NK-92 (cell line): ENCODE data around the gene IRX4.

Experiments used
- DNase-seq: peaks from one replicate; lab custom pipeline; 2025; ENCODE audit not compliant: unreplicated experiment; lab: John Stamatoyannopoulos, UW

Gene IRX4

DNA sequence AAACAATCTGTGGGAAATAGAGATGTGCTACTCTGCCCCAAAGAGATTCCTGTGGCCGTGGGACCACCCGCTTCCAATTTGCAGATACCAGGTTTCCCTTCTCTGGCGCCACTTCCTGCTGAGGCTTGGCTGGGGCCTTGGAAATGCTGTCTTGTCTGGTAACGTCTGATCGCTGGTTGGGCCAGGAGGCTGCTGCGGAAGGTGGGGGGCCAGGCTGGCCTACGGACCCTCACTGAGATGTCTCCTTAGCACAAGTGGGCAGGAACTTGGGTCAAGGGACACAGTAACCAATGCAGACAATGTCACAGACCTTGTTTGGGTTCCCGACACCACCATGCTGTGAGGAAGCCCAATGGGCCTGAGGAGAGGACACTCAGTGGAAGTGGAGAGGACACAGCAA is 31.7 kb upstream of the IRX4 start:
- no peak for DNase-seq

DNA sequence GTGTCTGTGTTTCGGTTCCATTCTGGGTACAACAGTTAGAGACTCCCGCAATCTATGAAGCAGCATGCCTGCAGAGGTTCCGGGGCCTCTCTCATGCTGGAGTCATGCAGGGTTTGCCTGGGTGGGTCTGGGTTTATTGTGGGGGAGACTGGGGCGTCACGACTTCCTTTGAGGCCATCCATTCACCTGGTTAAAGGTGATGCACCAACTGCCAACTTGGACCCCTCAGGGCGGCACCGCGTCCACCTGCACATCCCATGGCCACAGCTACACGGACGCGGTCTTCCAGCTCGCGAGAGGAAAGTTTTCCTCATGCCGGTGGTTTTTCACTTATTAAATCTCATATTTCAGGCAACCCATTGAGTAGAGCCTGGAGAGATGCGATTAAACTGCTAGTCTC is 30.9 kb upstream of the IRX4 start:
- DNase-seq: no peak

DNA sequence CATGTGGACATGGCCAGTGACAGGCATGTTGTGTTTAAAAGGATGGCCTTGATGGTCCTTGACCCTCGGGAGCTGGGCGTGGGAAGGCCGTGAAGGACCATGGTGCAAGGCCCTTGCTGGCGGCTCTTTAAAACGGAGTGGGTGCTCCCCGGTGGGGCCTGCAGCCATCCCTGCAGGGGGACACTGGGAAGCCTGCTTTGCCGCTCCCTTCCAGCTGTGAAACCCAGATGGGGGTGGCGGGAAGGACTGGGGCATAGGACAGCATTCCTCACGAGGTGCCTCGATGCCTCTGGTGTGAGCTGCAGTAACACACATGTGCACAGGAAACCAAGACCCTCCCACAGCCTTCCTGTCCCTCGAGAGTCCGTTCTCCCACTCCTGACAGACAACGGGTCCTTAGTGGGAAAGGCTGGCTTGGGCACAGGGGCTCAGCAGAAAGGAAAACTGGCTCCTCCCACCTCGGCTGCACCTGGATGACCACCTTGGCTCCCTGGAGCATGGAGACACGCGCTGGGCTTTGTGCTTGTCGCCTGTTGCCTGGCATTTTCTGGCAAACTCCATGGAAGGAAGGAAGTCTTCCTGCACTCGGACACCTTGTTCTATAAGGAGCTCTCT is 30.3 kb upstream of the IRX4 start:
- no peak for DNase-seq

DNA sequence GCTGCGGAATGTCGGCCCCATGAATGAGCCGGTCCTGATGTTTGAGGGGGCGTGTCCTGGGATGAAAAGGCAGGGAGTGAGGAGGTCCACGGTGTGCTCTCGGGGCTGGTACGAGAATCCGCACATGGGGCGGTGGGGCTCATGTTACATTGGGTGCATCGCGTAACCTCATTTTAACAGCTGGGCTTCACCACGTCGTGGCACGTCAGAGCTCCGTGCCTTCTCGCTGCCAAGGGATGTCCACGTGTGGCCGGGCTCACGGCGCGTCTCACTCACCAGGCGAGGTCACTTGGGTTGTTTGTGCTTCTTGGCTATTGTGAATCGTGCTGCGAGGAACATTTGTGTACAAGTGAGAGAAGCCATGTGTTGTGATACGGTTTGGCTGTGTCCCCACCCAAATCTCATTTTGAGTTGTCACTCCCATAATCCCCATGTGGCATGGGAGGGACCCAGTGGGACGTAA is 29.1 kb upstream of the IRX4 start:
- DNase-seq: no peak

DNA sequence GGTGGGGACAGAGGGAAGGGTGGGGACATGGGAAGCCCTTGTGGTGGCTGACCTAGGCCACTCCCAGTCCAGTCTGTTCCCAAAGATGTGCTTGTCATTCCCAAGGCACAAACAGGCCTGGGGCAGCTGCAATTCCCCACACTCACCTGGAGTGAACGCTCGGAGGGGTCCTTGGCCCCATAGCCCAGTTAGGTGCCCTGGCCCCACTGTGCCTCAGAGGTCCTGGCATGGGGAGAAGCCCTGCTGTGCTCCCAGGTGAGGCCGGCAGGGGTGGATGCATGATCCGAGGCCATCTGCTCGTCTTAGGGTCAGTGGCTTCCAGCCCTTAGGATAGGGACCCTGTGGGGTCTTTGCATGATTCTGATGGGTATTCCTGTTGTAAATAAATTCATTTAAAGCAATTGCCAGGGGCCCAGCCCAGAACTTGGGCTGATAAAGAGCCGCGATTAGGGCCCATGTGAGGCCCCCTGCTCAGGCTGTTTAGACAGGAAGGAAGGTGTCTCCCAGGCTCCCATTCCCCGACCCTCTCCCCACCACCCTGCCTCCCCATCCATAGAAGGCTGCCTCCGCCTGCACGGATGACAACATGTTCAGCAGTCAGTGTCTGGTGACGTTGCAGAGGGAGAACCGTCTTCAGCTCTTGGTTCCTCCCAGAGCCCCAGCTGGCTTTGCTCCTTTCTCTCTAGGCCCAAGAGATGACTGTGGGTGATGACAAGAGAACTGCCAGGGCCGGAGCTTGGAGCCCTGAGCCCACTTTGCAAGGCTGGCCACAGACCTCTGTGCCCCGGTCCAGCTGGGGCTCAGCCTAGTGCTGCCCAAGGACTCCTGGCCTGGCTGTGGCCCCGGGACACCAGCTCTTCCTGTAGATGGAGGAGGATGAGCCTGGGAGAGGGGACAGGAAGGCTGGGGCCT is 28.4 kb upstream of the IRX4 start:
- no peak for DNase-seq

DNA sequence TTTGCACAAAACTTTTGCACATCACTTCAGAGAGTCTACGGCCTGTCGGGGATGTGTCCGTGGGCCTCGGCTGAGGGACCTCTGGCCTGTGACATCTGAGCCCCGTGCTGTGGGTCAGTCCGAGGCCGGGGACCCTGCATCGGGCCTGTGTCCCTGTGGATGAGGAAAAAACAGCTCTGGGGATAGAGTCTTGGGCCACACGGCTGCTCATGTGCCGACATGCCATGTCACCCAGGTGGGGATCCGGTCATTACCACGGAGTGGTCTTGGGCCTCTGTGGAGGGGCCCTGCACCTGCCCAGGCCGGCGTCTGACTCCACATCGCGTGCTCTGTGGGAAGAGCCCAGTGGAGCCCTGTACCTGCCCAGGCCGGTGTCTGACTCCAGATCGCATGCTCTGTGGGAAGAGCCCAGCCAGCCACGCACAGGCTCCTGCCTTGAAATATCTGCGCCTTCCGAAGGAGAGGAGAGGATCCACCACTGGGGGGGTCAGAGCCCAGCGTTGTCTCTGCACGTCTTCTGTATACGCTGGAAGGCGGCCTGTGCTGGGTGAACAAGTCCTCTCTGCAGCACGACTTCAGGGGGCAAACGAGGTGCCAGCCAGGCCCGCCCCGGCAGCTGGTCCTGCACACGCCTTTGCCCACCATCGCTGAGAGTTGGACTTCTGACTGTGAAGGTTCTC is 27.5 kb upstream of the IRX4 start:
- no peak for DNase-seq

DNA sequence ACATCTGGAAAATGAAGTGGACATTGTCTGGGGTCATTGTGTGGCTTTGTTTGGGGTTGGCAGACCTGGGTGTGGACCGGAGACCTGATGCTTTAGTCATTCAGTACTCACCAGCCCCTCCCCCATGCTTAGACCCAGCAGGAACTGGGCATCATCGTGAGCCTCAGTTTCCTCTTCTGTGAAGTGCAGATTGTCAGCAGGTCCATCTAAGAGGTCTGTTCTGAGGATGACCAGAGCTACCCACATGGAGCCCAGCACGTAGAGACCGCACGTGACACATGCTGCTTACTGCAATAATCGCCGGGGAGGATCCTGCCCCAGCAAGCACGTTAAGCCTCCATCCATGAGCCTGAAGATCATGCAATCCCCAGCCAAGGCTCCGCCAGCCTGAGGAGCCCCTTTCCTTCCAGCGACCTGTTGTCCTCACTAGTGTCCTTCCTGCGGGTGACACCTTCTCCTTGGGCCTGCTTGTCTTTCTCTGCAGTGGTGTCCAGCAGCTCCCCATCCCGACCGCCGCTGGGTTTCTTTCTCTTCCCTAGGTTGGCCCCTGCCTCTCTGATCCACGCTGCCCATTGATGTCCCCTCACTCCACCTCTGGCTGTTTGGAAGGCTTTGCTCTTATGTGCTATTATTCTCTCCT is 26.7 kb upstream of the IRX4 start:
- no peak for DNase-seq

DNA sequence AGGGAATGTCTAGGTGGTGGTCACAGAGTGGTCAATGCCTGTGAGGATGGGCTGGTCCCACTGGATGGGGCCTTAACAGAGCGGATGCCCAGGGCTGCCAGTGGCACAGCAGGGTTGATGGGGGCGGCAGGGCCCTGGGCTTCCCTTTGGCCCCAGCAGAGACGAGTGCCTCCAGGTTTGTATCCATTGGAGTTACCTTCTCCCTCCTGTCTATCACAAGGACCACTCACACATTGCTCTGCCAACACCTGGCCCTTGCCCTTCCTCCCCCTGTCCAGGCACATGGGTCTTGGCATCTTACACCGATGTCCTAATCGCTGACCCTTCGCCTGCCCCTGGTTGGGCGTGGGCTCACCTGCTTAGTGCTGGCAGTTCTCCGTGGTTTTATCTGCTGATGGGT is 26.2 kb upstream of the IRX4 start:
- DNase-seq: no peak

DNA sequence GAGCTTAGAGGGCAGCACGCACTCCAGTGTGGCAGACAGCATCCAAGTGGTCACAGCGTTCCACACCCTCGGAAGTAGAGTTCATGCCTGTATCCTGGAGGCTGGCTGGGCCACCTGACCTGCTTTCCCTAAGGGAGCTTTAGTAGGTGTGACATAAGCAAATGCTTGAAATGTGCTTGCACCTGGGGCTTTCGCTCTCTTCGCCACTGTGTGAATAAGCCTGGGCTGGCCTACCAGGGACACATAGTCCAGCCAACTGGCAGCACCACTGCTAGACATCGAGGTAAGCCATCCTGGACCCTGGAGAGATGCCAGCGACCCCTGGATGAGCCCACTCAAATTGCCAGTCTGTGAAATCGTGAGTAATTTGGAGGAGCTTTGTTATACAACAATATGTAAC is 24.9 kb upstream of the IRX4 start:
- no peak for DNase-seq

DNA sequence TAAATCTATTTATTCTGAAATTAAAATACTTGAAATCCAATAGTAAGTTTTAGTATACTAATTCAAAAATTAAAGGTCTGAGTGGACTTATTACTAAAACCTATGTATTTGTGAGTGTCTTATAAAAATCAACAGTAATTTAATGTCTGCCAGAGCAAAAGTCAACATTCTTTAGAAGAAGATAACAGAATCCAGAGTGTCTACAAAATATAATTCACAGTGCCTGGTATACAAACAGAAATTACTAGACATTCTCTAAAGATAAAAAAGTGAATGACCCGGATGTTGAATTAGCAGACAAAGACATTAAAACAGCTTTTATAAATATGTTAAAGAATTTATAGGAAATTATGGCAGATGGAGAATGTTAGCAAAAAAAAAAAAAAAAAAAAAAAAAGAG is 22.4 kb upstream of the IRX4 start:
- DNase-seq: no peak

DNA sequence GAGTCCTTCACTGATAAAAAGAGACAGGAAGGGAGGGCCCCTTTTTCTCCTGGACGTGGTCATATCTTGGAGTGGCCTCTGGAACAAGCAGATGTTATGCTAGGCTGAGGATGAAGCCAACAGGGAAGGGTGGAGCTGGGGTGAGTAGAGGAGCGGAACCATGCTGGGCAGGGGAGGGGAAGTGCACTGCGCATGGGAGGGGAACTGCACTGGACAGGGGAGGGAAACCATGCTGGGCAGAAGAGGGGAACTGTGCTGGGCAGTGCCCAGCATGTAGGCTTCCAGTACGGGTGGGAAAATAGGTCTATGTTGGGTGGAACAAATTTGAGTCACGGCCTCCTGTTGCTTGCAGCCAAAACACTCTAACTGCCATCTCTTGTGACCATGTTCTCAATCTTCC is 19.3 kb upstream of the IRX4 start:
- DNase-seq: no peak

DNA sequence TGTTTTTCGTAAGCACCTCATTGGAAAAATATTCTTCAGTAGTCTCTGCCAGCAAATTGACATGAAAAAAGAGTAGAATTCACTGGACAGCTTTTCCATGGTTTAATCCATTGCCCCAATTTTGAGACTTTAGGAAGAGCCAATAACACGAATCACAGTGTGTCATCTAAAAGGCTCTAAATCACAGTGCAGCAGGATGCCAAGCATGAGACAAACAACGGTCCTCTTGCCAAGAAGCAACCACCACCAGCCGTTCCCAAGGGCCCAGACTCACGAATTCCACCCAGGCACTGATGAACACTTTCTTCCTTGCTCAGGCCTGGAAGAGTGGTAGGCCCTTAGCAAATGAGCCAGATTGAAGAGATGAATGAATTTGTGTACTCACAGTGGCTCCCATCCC is 18.3 kb upstream of the IRX4 start:
- no peak for DNase-seq

DNA sequence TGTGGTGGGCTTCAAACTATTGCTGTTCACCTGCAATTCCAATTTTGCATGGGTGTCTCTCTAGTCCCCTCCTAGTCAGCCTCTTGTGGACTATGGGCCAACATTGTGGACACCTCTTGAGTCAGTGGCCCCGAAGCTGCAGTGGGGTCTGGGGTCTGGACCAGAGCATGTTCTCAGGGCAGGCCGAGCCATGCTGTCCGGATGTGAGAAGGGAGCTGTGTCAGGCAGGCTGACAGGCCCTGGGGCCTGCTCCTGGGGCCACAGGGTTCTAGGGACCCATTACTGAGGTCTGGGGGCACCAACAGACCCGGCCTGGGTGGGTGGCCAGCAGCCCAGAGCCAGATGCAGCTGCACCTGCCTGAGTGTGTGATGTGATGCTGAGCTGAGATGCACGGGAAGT is 16.5 kb upstream of the IRX4 start:
- no peak for DNase-seq

DNA sequence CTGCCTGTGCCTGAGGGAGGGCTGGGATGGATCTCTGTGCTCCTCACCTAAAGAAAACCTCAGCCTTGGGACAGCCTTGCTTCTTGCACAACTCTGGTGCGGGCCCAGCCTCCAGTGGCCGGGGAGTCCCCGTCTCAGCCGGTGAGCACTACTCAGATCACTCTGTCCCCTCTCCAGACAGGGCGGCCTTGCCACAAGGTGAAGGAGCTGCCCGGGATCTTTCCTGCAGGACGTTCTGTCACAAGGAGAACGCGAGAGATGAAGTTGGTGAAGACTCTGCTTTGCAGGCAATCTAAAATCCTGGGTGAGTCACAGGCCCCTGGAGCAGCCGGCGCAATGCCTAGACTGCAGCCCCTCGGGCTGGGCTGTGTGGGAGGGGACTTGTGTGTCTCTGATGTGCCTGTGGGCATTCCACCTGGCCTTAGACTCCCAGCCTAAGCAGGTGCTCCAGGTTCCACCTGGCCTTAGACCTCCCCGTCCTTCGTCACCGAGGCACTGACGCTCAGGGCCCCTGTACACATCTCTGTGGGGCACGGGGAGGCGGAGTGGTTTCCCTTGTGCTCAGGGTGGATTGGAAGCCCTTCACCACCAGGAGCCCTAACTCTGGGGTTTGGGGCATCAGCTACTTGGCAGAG is 15.2 kb upstream of the IRX4 start:
- DNase-seq: no peak

DNA sequence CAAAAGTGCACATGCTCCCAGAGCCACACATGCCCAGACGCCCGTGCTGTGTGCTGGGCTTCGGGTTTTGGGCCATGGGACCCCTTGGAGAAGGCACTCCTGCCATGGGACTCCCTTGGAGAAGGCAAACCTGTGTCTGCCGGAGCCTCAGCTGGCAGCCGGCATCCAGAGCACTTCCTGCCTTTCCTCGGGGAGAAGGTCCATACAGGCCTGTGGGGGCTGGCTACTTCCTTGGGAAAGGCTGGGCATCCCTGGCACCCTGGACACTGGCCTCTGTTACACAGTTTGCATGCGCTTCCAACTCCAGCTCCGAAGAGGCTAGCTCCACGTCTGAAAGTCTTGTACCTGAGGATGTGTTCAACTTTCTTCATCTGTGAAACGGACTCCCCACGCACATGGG is 14.7 kb upstream of the IRX4 start:
- no peak for DNase-seq

DNA sequence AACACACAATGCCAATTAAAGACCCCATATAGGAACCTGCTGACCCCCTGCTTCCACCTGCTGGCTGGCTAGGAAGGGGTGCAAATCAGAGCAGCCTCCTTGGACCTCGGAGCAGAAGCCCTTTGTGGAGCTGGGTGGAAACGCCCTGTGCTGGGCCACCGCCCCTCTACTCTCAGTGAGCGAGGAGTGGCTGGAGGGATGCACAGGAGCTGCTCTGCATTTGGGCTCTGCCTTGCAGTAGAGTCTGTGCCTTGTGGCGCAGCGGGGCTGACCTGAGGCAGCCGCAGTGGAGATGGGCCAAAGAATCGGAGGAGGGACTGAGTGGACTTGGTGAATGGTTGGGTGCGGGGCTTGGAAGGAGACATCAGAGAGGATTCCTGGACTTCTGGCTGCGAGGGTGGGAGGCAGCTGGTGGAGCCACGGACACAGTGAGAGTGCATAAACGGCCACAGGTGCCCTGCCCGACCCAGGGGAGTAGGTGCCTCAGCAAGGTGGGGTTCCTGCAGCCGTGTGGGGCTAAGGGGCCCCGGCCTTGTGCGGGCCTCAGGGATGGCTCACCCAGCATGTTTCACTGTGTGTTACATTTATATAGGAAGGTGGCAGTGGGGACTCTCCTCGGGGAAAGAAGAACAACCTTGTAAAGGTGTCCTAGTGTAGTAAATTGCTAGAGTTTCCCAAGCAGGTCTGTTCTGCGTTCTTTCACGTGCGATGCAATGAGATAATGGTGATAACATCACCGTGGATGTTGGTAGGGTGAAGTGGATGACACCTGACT is 14.1 kb upstream of the IRX4 start:
- DNase-seq: no peak

DNA sequence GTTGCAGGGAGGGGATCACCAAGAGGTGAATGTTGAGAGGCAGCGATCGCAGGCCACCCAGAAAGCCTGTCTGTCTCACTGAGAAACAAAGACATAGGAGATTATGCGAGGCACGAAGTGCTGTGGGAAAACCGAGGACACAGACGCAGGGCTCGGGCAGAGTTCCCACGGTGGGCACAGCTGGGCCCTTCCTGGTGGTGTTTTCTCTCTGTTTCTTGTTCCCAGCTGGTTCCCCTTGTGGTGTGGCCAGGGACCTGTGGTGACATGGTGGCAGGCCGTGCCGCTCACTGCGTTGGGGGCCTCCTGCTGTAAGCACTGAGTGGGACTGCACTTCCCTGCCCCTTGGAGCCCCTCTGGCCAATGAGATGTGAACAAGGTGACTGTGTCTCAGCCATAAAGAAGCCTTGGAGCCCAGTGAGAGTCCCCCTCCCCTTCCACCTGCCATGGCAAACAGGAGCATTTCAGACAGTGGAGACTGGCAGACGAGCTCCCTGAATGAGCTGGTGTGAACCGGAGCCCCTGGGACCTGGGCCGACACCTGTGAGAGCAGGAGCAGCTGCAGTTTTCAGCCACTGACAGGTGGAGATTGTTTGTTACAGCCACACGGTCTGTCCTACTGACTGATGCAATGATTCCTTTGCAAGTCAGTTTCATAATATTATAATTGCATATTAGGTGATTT is 13.2 kb upstream of the IRX4 start:
- DNase-seq: no peak

DNA sequence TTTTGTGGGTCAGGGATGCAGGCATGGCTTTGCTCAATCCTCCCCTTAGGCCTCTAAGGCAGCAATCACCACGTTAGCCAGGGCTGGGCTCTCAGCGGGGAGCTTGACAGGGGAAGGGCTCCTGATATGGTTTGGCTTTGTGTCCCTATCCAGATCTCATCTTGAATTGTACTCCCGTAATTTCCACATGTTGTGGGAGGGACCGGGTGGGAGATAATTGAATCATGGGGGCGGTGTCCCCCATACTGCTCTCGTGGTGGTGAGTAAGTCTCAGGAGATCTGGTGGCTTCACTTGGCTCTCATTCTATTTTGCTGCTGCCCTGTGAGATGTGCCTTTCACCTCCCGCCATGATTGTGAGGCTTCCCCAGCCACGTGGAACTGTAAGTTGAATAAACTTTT is 11.5 kb upstream of the IRX4 start:
- DNase-seq: no peak

DNA sequence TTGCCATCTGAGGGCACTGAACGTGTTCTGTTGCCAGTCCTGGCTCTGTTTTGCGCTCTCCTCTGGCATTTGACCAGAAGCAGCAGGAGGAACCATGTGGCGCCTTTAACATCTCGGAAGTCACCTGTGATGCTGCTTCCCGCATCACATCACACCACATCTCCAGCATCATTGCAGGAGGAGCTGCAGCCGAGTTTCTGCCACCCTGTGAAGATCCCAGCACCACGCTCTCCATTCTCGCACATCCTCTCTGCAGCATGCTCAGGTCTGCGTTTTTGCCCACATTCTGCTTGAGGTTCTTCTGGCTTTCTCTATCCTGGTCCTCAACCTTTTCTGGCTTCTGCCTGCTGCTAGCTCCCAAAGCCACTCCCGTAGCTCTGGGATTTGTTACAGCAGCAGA is 11.0 kb upstream of the IRX4 start:
- DNase-seq: no peak
